Effector CD8-positive, alpha-beta T cell (primary cell): ENCODE data around the gene CCDC91.

Experiments
- DNase-seq: peaks from one replicate; lab custom pipeline; 2025; lab: John Stamatoyannopoulos, UW

CCDC91 gene

DNA sequence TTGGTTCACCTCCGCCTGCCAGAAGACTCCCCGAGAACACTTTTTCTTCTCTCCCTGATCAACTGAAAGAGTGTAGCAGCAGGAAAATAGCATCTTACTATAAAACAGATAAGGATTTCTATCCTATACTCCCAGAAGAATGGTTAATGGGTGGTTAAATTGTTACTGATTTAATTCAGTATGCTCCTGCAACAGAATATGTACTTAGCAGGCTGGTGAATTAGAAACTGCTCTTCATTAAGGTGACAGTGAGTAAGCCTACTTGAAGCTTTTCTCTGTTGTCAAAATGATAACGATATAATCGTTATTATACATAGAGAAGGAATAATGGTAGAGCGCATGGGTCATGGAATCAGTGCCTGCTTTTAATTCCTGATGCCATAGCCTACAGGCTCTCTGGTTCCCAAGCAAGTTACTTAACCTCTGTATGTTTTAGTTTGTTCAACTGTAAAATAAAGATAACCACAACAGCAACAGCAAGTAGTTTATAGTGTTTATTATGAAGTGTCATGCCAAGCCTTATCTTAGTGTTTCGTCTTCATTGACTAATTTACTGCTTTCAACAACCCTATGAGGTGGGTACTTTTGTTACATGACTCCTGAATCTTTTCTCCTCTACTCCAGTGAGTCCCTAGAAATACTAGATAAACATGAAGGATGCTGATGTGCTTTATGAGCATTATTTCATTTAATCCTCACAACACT lies 392.6 kb downstream of the CCDC91 start:
- no peak for DNase-seq

DNA sequence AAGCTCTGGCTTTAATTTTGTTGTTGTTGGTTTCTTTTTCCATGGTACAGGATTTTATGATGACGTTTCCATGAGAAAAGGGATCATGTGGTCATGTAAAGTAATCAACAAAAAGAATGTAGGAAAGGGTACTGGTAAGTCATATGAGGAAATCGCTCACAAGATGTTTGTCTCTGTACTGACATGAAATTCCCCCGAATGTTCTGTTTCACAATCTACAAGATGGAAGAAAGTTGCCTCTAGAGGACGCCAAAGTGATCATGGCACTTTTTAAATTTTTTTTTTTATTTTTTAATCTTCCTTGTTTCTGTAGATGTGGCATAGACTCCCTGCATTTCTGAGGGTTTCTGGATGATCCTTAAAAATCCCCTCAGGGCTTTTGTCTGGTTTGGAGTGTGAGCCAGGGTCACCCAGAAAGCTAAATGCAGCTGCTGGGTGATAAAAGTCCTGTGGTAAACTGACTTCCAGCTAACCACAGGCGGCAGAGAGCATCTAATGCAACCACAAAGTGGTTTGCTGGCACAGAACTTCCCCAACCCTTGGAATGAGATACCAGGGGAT lies 393.5 kb downstream of the CCDC91 start:
- DNase-seq: no peak

DNA sequence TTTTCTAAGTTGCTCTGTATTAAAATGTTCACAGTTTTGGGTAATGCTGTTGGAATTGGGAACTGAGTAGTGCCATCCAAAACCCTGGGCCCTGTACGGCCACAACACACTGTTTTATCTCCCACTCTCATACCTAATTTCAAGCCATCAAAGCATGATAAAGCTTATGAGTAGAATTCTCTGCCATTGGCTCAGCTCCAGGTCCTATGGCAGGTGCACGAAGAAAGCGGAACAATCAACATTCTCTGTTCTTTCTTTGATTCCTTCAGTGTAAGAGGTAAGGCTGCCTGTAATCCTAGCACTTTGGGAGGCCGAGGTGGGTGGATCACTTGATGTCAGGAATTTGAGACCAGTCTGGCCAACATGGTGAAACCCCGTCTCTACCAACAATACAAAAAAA lies 394.9 kb downstream of the CCDC91 start:
- no peak for DNase-seq

GRCh38 chr12:28586481-28586880 lies 396.2 kb downstream of the CCDC91 start:
- no peak for DNase-seq

- no peak for DNase-seq
These were observed 401.6 kb downstream of the CCDC91 start for GRCh38 chr12:28591831-28592230.
